HepG2 (cell line): Measurements from ENCODE around the gene CLEC16A. TPM values are rescaled to one million over a fixed set of nuclear protein-coding genes. Genes with fewer than 3 reads are reported as not detected.

ENCODE experiments used
- ADNP ChIP-seq: sonication (generic); formaldehyde crosslinking; IDR thresholded peaks from 2 replicates; pipeline ENCODE4 v1.4.0; 2020; ENCODE audit warnings: missing genetic modification reagents
- ARID4A ChIP-seq: sonication (generic); formaldehyde crosslinking; IDR thresholded peaks from 2 replicates; pipeline ENCODE4 v1.5.0; 2020; ENCODE audit warnings: mild to moderate bottlenecking, missing genetic modification reagents, borderline replicate concordance
- CREBL2 ChIP-seq: sonication (generic); formaldehyde crosslinking; IDR thresholded peaks from 2 replicates; pipeline ENCODE4 v1.8.1; 2023; ENCODE audit warnings: missing genetic modification reagents, mild to moderate bottlenecking, borderline replicate concordance
- HES4 ChIP-seq: sonication (generic); formaldehyde crosslinking; IDR thresholded peaks from 2 replicates; pipeline ENCODE4 v1.9.0; 2021; ENCODE audit warnings: mild to moderate bottlenecking, missing genetic modification reagents, borderline replicate concordance
- HIC2 ChIP-seq: sonication (generic); formaldehyde crosslinking; IDR thresholded peaks from 2 replicates; pipeline ENCODE4 v1.9.0; 2022; ENCODE audit warnings: low read depth, missing genetic modification reagents
- HMGA1 ChIP-seq: sonication (generic); formaldehyde crosslinking; conservative IDR thresholded peaks from 2 replicates; pipeline ENCODE4 v1.4.0; 2020; ENCODE audit warnings: missing genetic modification reagents
- KLF13 ChIP-seq: sonication (generic); formaldehyde crosslinking; IDR thresholded peaks from 2 replicates; pipeline ENCODE4 v1.4.0; 2020; ENCODE audit warnings: mild to moderate bottlenecking, missing genetic modification reagents
- KMT2A ChIP-seq: sonication (generic); formaldehyde crosslinking; IDR thresholded peaks from 2 replicates; pipeline ENCODE4 v1.4.0; 2020; ENCODE audit warnings: missing genetic modification reagents
- MEIS2 ChIP-seq: sonication (generic); formaldehyde crosslinking; IDR thresholded peaks from 2 replicates; pipeline ENCODE4 v1.9.0; 2021; ENCODE audit warnings: mild to moderate bottlenecking, missing genetic modification reagents
- MIXL1 ChIP-seq: IDR thresholded peaks from 2 replicates; pipeline ENCODE4 v1.6.1; 2016
- RFX1 ChIP-seq: fragments of 450-650 bp; IDR thresholded peaks from 2 replicates; pipeline ENCODE4 v1.6.1; 2017
- RNF219 ChIP-seq: sonication (generic); formaldehyde crosslinking; IDR thresholded peaks from 2 replicates; pipeline ENCODE4 v1.5.0; 2020; ENCODE audit warnings: mild to moderate bottlenecking, missing genetic modification reagents
- RORA ChIP-seq: sonication (generic); formaldehyde crosslinking; IDR thresholded peaks from 2 replicates; pipeline ENCODE4 v1.5.0; 2020; ENCODE audit warnings: mild to moderate bottlenecking, missing genetic modification reagents, moderate library complexity
- TEAD3 ChIP-seq: optimal IDR thresholded peaks from 2 replicates; pipeline ENCODE3; 2016; ENCODE audit warnings: borderline replicate concordance
- ZBTB46 ChIP-seq: sonication (generic); formaldehyde crosslinking; IDR thresholded peaks from 2 replicates; pipeline ENCODE4 v1.4.0; 2020; ENCODE audit warnings: mild to moderate bottlenecking, missing genetic modification reagents, borderline replicate concordance
- ZNF264 ChIP-seq: sonication (generic); formaldehyde crosslinking; IDR thresholded peaks from 2 replicates; pipeline ENCODE4 v1.4.0; 2020; ENCODE audit warnings: missing genetic modification reagents
- ZNF556 ChIP-seq: sonication (generic); formaldehyde crosslinking; IDR thresholded peaks from 2 replicates; pipeline ENCODE4 v1.4.0; 2020; ENCODE audit warnings: mild to moderate bottlenecking, missing genetic modification reagents, borderline replicate concordance
- ZNF639 ChIP-seq: conservative IDR thresholded peaks from 2 replicates; pipeline ENCODE4 v1.6.1; 2018; ENCODE audit warnings: missing genetic modification reagents
- polyA plus RNA-seq, 8 experiments: library from polyadenylated mRNA; depleted of rRNA in 3 of 8; stranded (reverse) in 7 of 8; unstranded in 1 of 8; fragments of >200 nt; fragmentation: Illumina TruSeq in 4 of 8; extraction: Trizol in 4 of 8; gene quantifications; 2 replicates each; pipeline versions ENCODE4 v1.2.1 to v1.2.3, GENCODE V29; 2011 to 2016; ENCODE audit warnings: low read depth in 4 of 8, missing spikeins in 1 of 8, mixed read lengths in 1 of 8; ENCODE audit not compliant: insufficient read depth in 1 of 8
- total RNA-seq, 5 experiments: library from RNA; depleted of rRNA; stranded (reverse); fragments of >200 nt; fragmentation: Illumina TruSeq; extraction: Trizol; gene quantifications; 2 replicates each; pipeline ENCODE4 v1.2.3, GENCODE V29; 2016; ENCODE audit warnings: low read depth in 1 of 5

The CLEC16A gene
- total and polyA plus RNA-seq, 2 of the 13 experiments (the other 11 are each of a cell fraction or from before 2014, with no cell fraction given): 8.5 to 10.3 TPM

- no peak for TF ChIP-seq MEIS2 (CRISPR knock-in tag)
- TF ChIP-seq KMT2A (CRISPR knock-in tag): 0 out of 2 replicates have a peak, but pooled peaks have one; percentile 23
- TF ChIP-seq MIXL1: no peak
- TF ChIP-seq RNF219 (CRISPR knock-in tag): no peak
- no peak for TF ChIP-seq ZNF639 (CRISPR knock-in tag)
- no peak for TF ChIP-seq HES4 (CRISPR knock-in tag)
- no peak for TF ChIP-seq ZBTB46 (CRISPR knock-in tag)
- no peak for TF ChIP-seq ADNP (CRISPR knock-in tag)
- no peak for TF ChIP-seq ZNF264
- TF ChIP-seq TEAD3 (CRISPR knock-in tag): no peak
- no peak for TF ChIP-seq RFX1
- no peak for TF ChIP-seq ARID4A
- TF ChIP-seq HMGA1 (CRISPR knock-in tag): no peak
- TF ChIP-seq CREBL2 (CRISPR knock-in tag): no peak
- 0 out of 2 replicates have a peak, but pooled peaks have one; percentile 41 for TF ChIP-seq ZNF556 (CRISPR knock-in tag)
- no peak for TF ChIP-seq HIC2 (CRISPR knock-in tag)
- no peak for TF ChIP-seq KLF13 (CRISPR knock-in tag)
- no peak for TF ChIP-seq RORA (CRISPR knock-in tag)
Observed at GRCh38 chr16:10978871-10979446, 34.6 kb downstream of the CLEC16A start (continued).
